GM12878 (cell line): Measurements from ENCODE around the gene EGFR. TPM values are rescaled to one million over a fixed set of nuclear protein-coding genes. Genes with fewer than 3 reads are reported as not detected.

Source experiments
- ATAC-seq: fragments of 200-7000 bp; cut with Tn5 transposase; 3 replicates; pipeline ENCODE4 v1.9.1; 2020; ENCODE audit warnings: mild to moderate bottlenecking, moderate library complexity
- BruUV-seq: library from RNA; stranded (reverse); fragments of 400-500 nt; replicated peaks from 2 replicates; lab custom pipeline; 2021; lab: Mats Ljungman, UMichigan
- CTCF ChIA-PET: fragments of 300-600 bp; sonication (Branson Sonifier 250); formaldehyde crosslinking; extraction: SDS; loops from one replicate; lab custom pipeline; 2021; ENCODE audit warnings: inconsistent platforms; lab: Yijun Ruan, JAX
- POLR2A ChIA-PET: fragments of 350-600 bp; formaldehyde crosslinking; extraction: SDS; loops from one replicate; lab custom pipeline; 2021; ENCODE audit warnings: inconsistent platforms; lab: Charles Lee
- RAD21 ChIA-PET: fragments of 300-600 bp; sonication (Branson Sonifier 250); formaldehyde crosslinking; loops from one replicate; lab custom pipeline; 2023; ENCODE audit warnings: antibody characterized with exemption; ENCODE audit not compliant: unreplicated experiment; lab: Charles Lee
- SMC1A ChIA-PET: fragments of 300-600 bp; sonication (Branson Sonifier 250); formaldehyde crosslinking; loops from one replicate; lab custom pipeline; 2023; ENCODE audit not compliant: unreplicated experiment, uncharacterized antibody; lab: Charles Lee
- DNase-seq: peaks from one replicate; pipeline ENCODE4 v3.0.0-alpha.2; 2011; ENCODE audit warnings: low read depth, low spot score
- FAIRE-seq: peaks from 3 replicates; lab custom pipeline; 2011; peaks lifted over from hg19 to GRCh38; lab: Jason Lieb, UNC
- H2AFZ ChIP-seq: 2 replicates; pipeline ENCODE4 v1.6.0; 2011; ENCODE audit warnings: low read depth, low read length, control low read depth; ENCODE audit not compliant: control insufficient read depth
- H3K27ac ChIP-seq: 2 replicates; pipeline ENCODE4 v1.5.1; 2011; ENCODE audit warnings: control low read depth; ENCODE audit not compliant: control insufficient read depth, insufficient read depth
- H3K27me3 ChIP-seq, 2 experiments: replicated peaks in 1 of 2; 2 replicates each; pipeline versions ENCODE4 v1.6.0 to v1.6.1; 2011; ENCODE audit warnings: low read length in 1 of 2; ENCODE audit not compliant: control insufficient read depth in 2 of 2, insufficient read depth in 2 of 2
- H3K36me3 ChIP-seq, 2 experiments: 2 replicates each; pipeline ENCODE4 v1.5.1; 2011; ENCODE audit warnings: low read length in 1 of 2; ENCODE audit not compliant: control insufficient read depth in 2 of 2, insufficient read depth in 2 of 2
- H3K4me1 ChIP-seq: 2 replicates; pipeline ENCODE4 v1.6.1; 2011; ENCODE audit warnings: mild to moderate bottlenecking, low read length, moderate library complexity, mixed read lengths; ENCODE audit not compliant: control insufficient read depth, insufficient read depth
- H3K4me2 ChIP-seq: 2 replicates; pipeline ENCODE4 v1.6.0; 2011; ENCODE audit warnings: control low read depth; ENCODE audit not compliant: control insufficient read depth, insufficient read depth
- H3K4me3 ChIP-seq: fragments of 200-600 bp; sonication (generic); 2 replicates; pipeline ENCODE4 v1.5.1; 2016
- H3K79me2 ChIP-seq: 2 replicates; pipeline ENCODE4 v1.6.0; 2011; ENCODE audit warnings: low read length; ENCODE audit not compliant: control insufficient read depth, insufficient read depth
- H3K9ac ChIP-seq: 2 replicates; pipeline ENCODE4 v1.8.0; 2011; ENCODE audit warnings: low read length, control low read depth, mixed read lengths; ENCODE audit not compliant: control insufficient read depth, insufficient read depth
- H3K9me3 ChIP-seq: replicated peaks from 3 replicates; pipeline ENCODE4 v1.5.1; 2011; ENCODE audit warnings: mild to moderate bottlenecking, low read length; ENCODE audit not compliant: control insufficient read depth, insufficient read depth
- H4K20me1 ChIP-seq: 2 replicates; pipeline ENCODE4 v1.6.0; 2011; ENCODE audit not compliant: control insufficient read depth, insufficient read depth
- ESRRA ChIP-seq: IDR thresholded peaks from 2 replicates; pipeline ENCODE4 v1.6.1; 2012; ENCODE audit warnings: mild to moderate bottlenecking, low read length, improper control_type of control experiment
- IKZF2 ChIP-seq, 2 experiments: fragments of 450-650 bp; IDR thresholded peaks; 2 replicates each; pipeline ENCODE4 v1.6.1; 2017; ENCODE audit warnings: mild to moderate bottlenecking in 2 of 2, moderate library complexity in 2 of 2
- LARP7 ChIP-seq: fragments of 450-650 bp; IDR thresholded peaks from 2 replicates; pipeline ENCODE4 v1.6.1; 2017; ENCODE audit warnings: mild to moderate bottlenecking
- NFXL1 ChIP-seq: fragments of 450-650 bp; IDR thresholded peaks from 2 replicates; pipeline ENCODE4 v1.6.1; 2017; ENCODE audit warnings: antibody characterized with exemption, mild to moderate bottlenecking, borderline replicate concordance
- PAX5 ChIP-seq: IDR thresholded peaks from 2 replicates; pipeline ENCODE4 v1.6.1; 2011; ENCODE audit warnings: low read depth, low read length, borderline replicate concordance
- RB1 ChIP-seq: fragments of 450-650 bp; formaldehyde crosslinking; IDR thresholded peaks from 2 replicates; pipeline ENCODE4 v1.6.1; 2017; ENCODE audit warnings: mild to moderate bottlenecking, borderline replicate concordance
- SMAD1 ChIP-seq: fragments of 450-650 bp; IDR thresholded peaks from 2 replicates; pipeline ENCODE4 v1.6.1; 2018; ENCODE audit warnings: mild to moderate bottlenecking, low read depth; ENCODE audit not compliant: partially characterized antibody
- STAT1 ChIP-seq: fragments of 450-650 bp; conservative IDR thresholded peaks from 2 replicates; pipeline ENCODE4 v1.6.1; 2014; ENCODE audit warnings: antibody characterized with exemption, mild to moderate bottlenecking
- TAF1 ChIP-seq: IDR thresholded peaks from 2 replicates; pipeline ENCODE4 v1.6.1; 2011; ENCODE audit warnings: mild to moderate bottlenecking, low read depth, low read length, borderline replicate concordance
- WGBS: methylation state at CpG from one replicate; pipeline ENCODE4 v1.1.6; 2016; ENCODE audit warnings: low lambda C conversion rate; ENCODE audit not compliant: insufficient replicate concordance, insufficient coverage; ENCODE audit errors: missing lambda C conversion rate; 5-methylcytosine and 5-hydroxymethylcytosine counted together
- in situ Hi-C: fragments of 300-500 bp; cut with MboI; formaldehyde crosslinking; loops from 9 replicates; pipeline ENCODE4 v1.14.3; 2018; ENCODE audit warnings: mixed read lengths
- intact Hi-C: fragments of 100-400 bp; cut with micrococcal nuclease; formaldehyde crosslinking; loops from one replicate; pipeline ENCODE4 v1.14.2; 2022; ENCODE audit not compliant: unreplicated experiment
- polyA plus RNA-seq, 11 experiments: library from polyadenylated mRNA; depleted of rRNA in 4 of 11; unstranded in 6 of 11; stranded (reverse) in 5 of 11; fragments of >200 nt; fragmentation: Nextera tagmentation in 4 of 11; fragmentation: Illumina TruSeq in 1 of 11; extraction: Ambion mirVana in 4 of 11; extraction: Trizol in 1 of 11; gene quantifications; 1 replicate in 1 of 11; 2 replicates in 10 of 11; pipeline versions ENCODE4 v1.2.1 to v1.2.3, GENCODE V29; 2011 to 2016; ENCODE audit warnings: inconsistent platforms in 2 of 11, missing spikeins in 2 of 11, low read depth in 1 of 11
- total RNA-seq, 4 experiments: library from RNA; depleted of rRNA in 3 of 4; stranded (reverse); fragments of >200 nt in 3 of 4; fragmentation: Illumina TruSeq in 1 of 4; extraction: Trizol in 1 of 4; gene quantifications; 2 replicates each; pipeline versions ENCODE4 v1.2.1 to v1.2.3, GENCODE V29; 2013 to 2021
- TF ChIP-seq, protein P1 (sequence below): fragments of 450-650 bp; IDR thresholded peaks from 2 replicates; pipeline ENCODE4 v1.6.1; 2017; ENCODE audit warnings: low read depth, mild to moderate bottlenecking, moderate library complexity
- TF ChIP-seq, protein P2 (sequence below): fragments of 450-650 bp; IDR thresholded peaks from 2 replicates; pipeline ENCODE4 v1.6.1; 2014; ENCODE audit warnings: mild to moderate bottlenecking

Gene EGFR
- total and polyA plus RNA-seq, 10 of the 15 experiments (the other 5 are each of a cell fraction or from before 2014, with no cell fraction given): 0.01 to 0.31 TPM; not detected in 8

DNA sequence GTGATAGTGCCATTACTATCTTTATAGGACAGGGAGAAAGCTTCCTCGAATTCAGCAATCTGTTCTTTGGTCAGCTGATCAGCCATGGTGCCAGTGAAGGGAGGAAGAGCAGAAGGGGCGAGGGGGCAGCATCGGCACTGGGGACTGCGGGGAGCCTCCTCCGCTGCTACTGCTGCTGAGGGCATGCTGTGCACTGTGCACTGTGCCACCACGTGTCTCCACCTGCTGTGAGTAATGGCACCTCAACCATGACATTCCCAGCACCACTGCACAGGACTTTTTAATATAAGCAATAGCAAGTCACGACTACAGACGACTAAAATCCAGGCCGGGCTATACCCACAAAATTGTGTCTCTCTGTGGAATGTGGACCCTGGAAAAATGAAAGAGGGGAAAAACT is 241.4 kb downstream of the EGFR start:
- no peaks in the 10 kb centered on the region for H3K36me3 ChIP-seq
- in situ Hi-C loops (no loop called here), intact Hi-C loops (no loop called here)
- H4K20me1 ChIP-seq: no peaks in the 10 kb centered on the region
- H3K4me1 ChIP-seq: peaks cover 2% of the 10 kb centered on the region; the same call in 1 of the 2 replicates
- no peaks in the 10 kb centered on the region for H3K9me3 ChIP-seq
- no peak overlapping the region for H3K4me3 ChIP-seq
- SMC1A ChIA-PET: no interaction called here
- no peaks in the 10 kb centered on the region for H3K79me2 ChIP-seq
- TF ChIP-seq RB1 (no peak), STAT1 (no peak), TAF1 (no peak)
- H3K27me3 ChIP-seq: no peaks in the 10 kb centered on the region; a peak in 2 of 4 replicates
- POLR2A ChIA-PET: no interaction called here
- BruUV-seq: no TSS peak
- 53% methylated on average over 9 of the region's 9 CpGs for WGBS
- ATAC-seq (no peak), FAIRE-seq (no peak), DNase-seq (no peak)
- H2AFZ ChIP-seq: no peak overlapping the region
- RAD21 ChIA-PET: no interaction called here
- H3K4me2 ChIP-seq: no peak overlapping the region
- CTCF ChIA-PET: no interaction called here
- H3K27ac ChIP-seq: no peak overlapping the region
- no peak overlapping the region for H3K9ac ChIP-seq

DNA sequence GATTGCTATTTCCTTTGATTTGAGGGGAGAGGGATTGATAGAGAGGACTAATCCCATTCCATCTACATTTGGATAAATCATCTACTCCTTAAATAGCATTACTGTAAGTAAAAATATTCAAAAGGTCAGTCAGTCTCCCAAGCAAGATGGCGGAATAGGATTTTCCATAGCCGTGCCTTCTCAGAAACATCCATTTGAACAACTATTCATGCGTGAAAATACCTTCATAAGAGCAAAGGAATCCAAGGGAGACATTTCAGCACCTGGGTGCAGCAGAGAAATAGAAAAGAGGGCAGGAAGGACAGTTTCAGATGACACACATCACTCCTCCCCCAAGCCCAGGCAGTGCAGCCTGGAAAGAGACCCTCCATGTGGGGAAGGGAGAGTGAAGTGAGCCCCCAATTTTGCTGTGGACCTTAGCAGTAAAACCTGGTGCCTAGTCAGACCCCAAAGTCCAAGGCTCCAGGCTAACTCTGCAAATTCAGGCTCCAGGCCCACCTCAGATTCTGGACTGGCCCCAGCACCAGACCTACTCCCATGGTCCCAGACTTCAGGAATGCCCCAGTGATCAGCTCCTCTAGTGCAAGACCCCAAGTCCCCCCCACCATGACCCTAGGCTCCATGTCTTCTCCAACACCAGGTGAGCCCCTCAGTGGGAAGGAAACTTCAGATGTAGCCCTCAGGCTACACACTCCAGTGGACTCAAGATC is 242.0 kb downstream of the EGFR start:
- no peaks in the 10 kb centered on the region for H3K36me3 ChIP-seq
- H3K9me3 ChIP-seq: no peaks in the 10 kb centered on the region
- FAIRE-seq (no peak), DNase-seq (no peak), ATAC-seq (no peak)
- no peaks in the 10 kb centered on the region; a peak in 1 of 4 replicates for H3K27me3 ChIP-seq
- intact Hi-C loops: no loop called here
- H2AFZ ChIP-seq: no peak overlapping the region
- no peak overlapping the region for H3K9ac ChIP-seq
- H3K4me3 ChIP-seq: no peak overlapping the region
- no peaks in the 10 kb centered on the region for H3K79me2 ChIP-seq
- in situ Hi-C loops: no loop called here
- ChIA-PET CTCF (no interaction called here), SMC1A (no interaction called here), POLR2A (no interaction called here), RAD21 (no interaction called here)
- no TSS peak for BruUV-seq
- no peaks in the 10 kb centered on the region for H4K20me1 ChIP-seq
- H3K27ac ChIP-seq: no peak overlapping the region
- 12% methylated on average over 3 of the region's 3 CpGs for WGBS
- H3K4me2 ChIP-seq: no peak overlapping the region
- H3K4me1 ChIP-seq: no peaks in the 10 kb centered on the region
- TF ChIP-seq, protein P1, sequence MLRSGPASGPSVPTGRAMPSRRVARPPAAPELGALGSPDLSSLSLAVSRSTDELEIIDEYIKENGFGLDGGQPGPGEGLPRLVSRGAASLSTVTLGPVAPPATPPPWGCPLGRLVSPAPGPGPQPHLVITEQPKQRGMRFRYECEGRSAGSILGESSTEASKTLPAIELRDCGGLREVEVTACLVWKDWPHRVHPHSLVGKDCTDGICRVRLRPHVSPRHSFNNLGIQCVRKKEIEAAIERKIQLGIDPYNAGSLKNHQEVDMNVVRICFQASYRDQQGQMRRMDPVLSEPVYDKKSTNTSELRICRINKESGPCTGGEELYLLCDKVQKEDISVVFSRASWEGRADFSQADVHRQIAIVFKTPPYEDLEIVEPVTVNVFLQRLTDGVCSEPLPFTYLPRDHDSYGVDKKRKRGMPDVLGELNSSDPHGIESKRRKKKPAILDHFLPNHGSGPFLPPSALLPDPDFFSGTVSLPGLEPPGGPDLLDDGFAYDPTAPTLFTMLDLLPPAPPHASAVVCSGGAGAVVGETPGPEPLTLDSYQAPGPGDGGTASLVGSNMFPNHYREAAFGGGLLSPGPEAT: no peak
- TF ChIP-seq, protein P2, sequence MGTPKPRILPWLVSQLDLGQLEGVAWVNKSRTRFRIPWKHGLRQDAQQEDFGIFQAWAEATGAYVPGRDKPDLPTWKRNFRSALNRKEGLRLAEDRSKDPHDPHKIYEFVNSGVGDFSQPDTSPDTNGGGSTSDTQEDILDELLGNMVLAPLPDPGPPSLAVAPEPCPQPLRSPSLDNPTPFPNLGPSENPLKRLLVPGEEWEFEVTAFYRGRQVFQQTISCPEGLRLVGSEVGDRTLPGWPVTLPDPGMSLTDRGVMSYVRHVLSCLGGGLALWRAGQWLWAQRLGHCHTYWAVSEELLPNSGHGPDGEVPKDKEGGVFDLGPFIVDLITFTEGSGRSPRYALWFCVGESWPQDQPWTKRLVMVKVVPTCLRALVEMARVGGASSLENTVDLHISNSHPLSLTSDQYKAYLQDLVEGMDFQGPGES: no peak
- TF ChIP-seq SMAD1 (no peak), ESRRA (no peak), NFXL1 (no peak), TAF1 (no peak), IKZF2 (IDR thresholded peaks at IDR 0.05) (no peak), PAX5 (no peak), LARP7 (no peak)
